ENCODE data around the gene SLC22A14. TPM values are rescaled to one million over a fixed set of nuclear protein-coding genes. Genes with fewer than 3 reads are reported as not detected.

The SLC22A14 gene
- total RNA-seq, 1 experiment from 2014 or later, result not detected

DNA sequence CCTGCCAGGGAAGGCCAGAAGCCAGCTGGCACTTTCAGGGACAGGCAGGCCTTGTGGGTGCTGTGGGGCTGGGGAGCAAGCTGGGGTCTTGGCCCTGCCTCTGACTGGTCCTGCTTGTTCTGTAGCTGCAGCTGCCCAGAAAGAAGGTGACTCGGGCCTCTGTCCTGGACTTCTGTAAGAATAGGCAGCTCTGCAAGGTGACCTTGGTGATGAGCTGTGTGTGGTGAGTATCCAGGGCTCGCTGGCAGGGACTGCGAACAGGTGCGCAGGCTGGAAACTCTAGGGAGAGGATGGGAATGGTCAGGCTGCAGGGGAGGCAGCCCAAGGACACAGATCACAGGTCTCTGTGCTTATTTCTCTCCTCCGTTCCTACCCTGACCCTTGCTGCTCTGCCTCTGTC lies 31.2 kb downstream of the SLC22A14 start (continued):
- TF ChIP-seq USF1 (CRISPR knock-in tag; IDR thresholded peaks at IDR 0.05) (no peak), CREM (CRISPR knock-in tag; IDR thresholded peaks at IDR 0.05) (no peak), ZNF423 (CRISPR knock-in tag; IDR thresholded peaks at IDR 0.05) (no peak)
- TF ChIP-seq, protein P1, sequence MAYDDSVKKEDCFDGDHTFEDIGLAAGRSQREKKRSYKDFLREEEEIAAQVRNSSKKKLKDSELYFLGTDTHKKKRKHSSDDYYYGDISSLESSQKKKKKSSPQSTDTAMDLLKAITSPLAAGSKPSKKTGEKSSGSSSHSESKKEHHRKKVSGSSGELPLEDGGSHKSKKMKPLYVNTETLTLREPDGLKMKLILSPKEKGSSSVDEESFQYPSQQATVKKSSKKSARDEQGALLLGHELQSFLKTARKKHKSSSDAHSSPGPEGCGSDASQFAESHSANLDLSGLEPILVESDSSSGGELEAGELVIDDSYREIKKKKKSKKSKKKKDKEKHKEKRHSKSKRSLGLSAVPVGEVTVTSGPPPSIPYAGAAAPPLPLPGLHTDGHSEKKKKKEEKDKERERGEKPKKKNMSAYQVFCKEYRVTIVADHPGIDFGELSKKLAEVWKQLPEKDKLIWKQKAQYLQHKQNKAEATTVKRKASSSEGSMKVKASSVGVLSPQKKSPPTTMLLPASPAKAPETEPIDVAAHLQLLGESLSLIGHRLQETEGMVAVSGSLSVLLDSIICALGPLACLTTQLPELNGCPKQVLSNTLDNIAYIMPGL (CRISPR knock-in tag; IDR thresholded peaks at IDR 0.05), result no peak

DNA sequence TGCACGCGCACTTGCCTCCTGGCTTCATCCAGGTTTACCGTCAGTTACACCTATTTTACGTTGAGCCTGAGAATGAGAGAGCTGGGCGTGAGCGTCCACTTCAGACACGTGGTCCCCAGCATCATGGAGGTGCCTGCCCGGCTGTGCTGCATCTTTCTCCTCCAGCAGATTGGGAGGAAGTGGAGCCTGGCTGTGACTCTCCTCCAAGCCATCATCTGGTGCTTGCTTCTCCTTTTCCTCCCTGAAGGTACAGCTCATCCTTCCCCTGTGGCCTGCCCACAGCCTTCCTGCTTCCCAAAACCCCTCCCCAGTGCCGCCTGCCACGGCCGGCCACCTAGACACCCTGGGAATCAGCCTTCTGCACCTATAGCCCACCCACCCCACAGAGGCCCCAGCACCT lies 31.6 kb downstream of the SLC22A14 start:
- Mint-ChIP-seq H3K9me3 (no peaks in the 10 kb centered on the region), H3K36me3 (no peaks in the 10 kb centered on the region), H3K4me3 (no peak overlapping the region), H3K27ac (no peak overlapping the region), H3K27me3 (ENCODE audit: low read depth) (no peaks in the 10 kb centered on the region; the same call in 1 of the 2 replicates), H3K4me1 (peaks cover 6% of the 10 kb centered on the region; the same call in 1 of the 2 replicates)
- POLR2A ChIA-PET, result no interaction called here
- ATAC-seq (no peak), DNase-seq (ENCODE audit: low spot score) (no peak)
- TF ChIP-seq FOXK1 (CRISPR knock-in tag; IDR thresholded peaks at IDR 0.05), result no peak
- no peak for TF ChIP-seq GRHL2 (CRISPR knock-in tag; IDR thresholded peaks at IDR 0.05; ENCODE audit: insufficient replicate concordance, severe bottlenecking)
- TF ChIP-seq ETV6 (CRISPR knock-in tag; IDR thresholded peaks at IDR 0.05), result no peak
- TF ChIP-seq ZNF512 (CRISPR knock-in tag; IDR thresholded peaks at IDR 0.05; ENCODE audit: borderline replicate concordance), result no peak
- TF ChIP-seq AR (CRISPR knock-in tag; IDR thresholded peaks at IDR 0.05), result no peak
- TF ChIP-seq, protein P2, sequence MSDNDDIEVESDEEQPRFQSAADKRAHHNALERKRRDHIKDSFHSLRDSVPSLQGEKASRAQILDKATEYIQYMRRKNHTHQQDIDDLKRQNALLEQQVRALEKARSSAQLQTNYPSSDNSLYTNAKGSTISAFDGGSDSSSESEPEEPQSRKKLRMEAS (CRISPR knock-in tag; IDR thresholded peaks at IDR 0.05), result no peak
- TF ChIP-seq CTCF (IDR thresholded peaks at IDR 0.05), result no peak
- TF ChIP-seq ZBTB21 (CRISPR knock-in tag; IDR thresholded peaks at IDR 0.05; ENCODE audit: borderline replicate concordance), result no peak
- no peak for TF ChIP-seq USF2 (CRISPR knock-in tag; IDR thresholded peaks at IDR 0.05)
- TF ChIP-seq, protein P3, sequence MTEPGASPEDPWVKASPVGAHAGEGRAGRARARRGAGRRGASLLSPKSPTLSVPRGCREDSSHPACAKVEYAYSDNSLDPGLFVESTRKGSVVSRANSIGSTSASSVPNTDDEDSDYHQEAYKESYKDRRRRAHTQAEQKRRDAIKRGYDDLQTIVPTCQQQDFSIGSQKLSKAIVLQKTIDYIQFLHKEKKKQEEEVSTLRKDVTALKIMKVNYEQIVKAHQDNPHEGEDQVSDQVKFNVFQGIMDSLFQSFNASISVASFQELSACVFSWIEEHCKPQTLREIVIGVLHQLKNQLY (CRISPR knock-in tag; IDR thresholded peaks at IDR 0.05), result no peak
- TF ChIP-seq, protein P4, sequence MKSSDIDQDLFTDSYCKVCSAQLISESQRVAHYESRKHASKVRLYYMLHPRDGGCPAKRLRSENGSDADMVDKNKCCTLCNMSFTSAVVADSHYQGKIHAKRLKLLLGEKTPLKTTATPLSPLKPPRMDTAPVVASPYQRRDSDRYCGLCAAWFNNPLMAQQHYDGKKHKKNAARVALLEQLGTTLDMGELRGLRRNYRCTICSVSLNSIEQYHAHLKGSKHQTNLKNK (CRISPR knock-in tag; IDR thresholded peaks at IDR 0.05), result no peak
- CTCF ChIA-PET, result no interaction called here
